HG02642 (cell line): Measurements from ENCODE around the gene PPP2R2C.

Experiments used
- ATAC-seq: cut with Tn5 transposase; IDR thresholded peaks from one replicate; pipeline ENCODE4 v1.9.1; 2021; ENCODE audit warnings: mild to moderate bottlenecking; ENCODE audit not compliant: unreplicated experiment, poor library complexity

The PPP2R2C gene

GRCh38 chr4:6280365-6280996 is 191.9 kb downstream of the PPP2R2C start:
- no peak for ATAC-seq

- no peak for ATAC-seq
Measured at GRCh38 chr4:6279582-6280289, 192.7 kb downstream of the PPP2R2C start.

- ATAC-seq = peak; percentile 89
Measured at GRCh38 chr4:6278801-6279197, 193.6 kb downstream of the PPP2R2C start.

- no peak for ATAC-seq
Measured at GRCh38 chr4:6277935-6278800, 194.2 kb downstream of the PPP2R2C start.

GRCh38 chr4:6277139-6277802 is 195.1 kb downstream of the PPP2R2C start:
- ATAC-seq = no peak

- no peak for ATAC-seq
Measured at GRCh38 chr4:6275898-6276806, 196.3 kb downstream of the PPP2R2C start.

- no peak for ATAC-seq
Measured at GRCh38 chr4:6275351-6275750, 197.1 kb downstream of the PPP2R2C start.

GRCh38 chr4:6273661-6273990 is 198.8 kb downstream of the PPP2R2C start:
- ATAC-seq = no peak

- no peak for ATAC-seq
Measured at GRCh38 chr4:6272863-6273660, 199.4 kb downstream of the PPP2R2C start.

GRCh38 chr4:6271701-6272465 is 200.5 kb downstream of the PPP2R2C start:
- ATAC-seq = no peak

- ATAC-seq = no peak
Measured at GRCh38 chr4:6271206-6271605, 201.2 kb downstream of the PPP2R2C start.

GRCh38 chr4:6270636-6271121 is 201.7 kb downstream of the PPP2R2C start:
- no peak for ATAC-seq
